Adrenal gland (tissue), 12 donors: Measurements from ENCODE around the gene ABCG1. TPM values are rescaled to one million over a fixed set of nuclear protein-coding genes. Genes with fewer than 3 reads are reported as not detected.

Source experiments
- DNase-seq, 7 donors: peaks; one replicate each; pipeline ENCODE4 v3.0.0-alpha.2; 2019 to 2020
- H3K27ac ChIP-seq, 5 donors: fragments of 200-600 bp; sonication (generic) in 4 of 5; 1 replicate in 3 of 5; 2 replicates in 2 of 5; pipeline versions ENCODE4 v1.5.1 to v1.8.0; 2016 to 2020; ENCODE audit warnings: mild to moderate bottlenecking in 1 of 5
- H3K27me3 ChIP-seq: fragments of 200-600 bp; 2 replicates; pipeline ENCODE4 v1.8.0; 2021
- H3K36me3 ChIP-seq, 2 donors: fragments of 200-600 bp; replicated peaks in 1 of 2; 1 replicate in 1 of 2; 2 replicates in 1 of 2; pipeline versions ENCODE4 v1.5.1 to v1.8.0; 2018 to 2022
- H3K4me1 ChIP-seq, 2 donors: fragments of 200-600 bp; replicated peaks in 1 of 2; 1 replicate in 1 of 2; 2 replicates in 1 of 2; pipeline versions ENCODE4 v1.5.1 to v1.8.0; 2018 to 2021
- H3K4me3 ChIP-seq, 4 donors: fragments of 200-600 bp; sonication (generic) in 3 of 4; one replicate each; pipeline ENCODE4 v1.5.1; 2016 to 2018
- H3K9me3 ChIP-seq, 3 donors: fragments of 200-600 bp; sonication (generic) in 1 of 3; replicated peaks in 1 of 3; 1 replicate in 2 of 3; 2 replicates in 1 of 3; pipeline versions ENCODE4 v1.5.1 to v1.8.0; 2016 to 2021
- POLR2A ChIP-seq, 2 donors: fragments of 450-650 bp; IDR thresholded peaks; one replicate each; pipeline ENCODE4 v1.6.1; 2017; ENCODE audit warnings: antibody characterized with exemption in 2 of 2, mild to moderate bottlenecking in 2 of 2, moderate library complexity in 1 of 2
- WGBS, 4 donors: extraction: QIAGEN DNeasy Blood & Tissue Kit in 2 of 4; methylation state at CpG; one replicate each; pipeline versions ENCODE4 v1.1.5 to v1.1.7; 2013 to 2017; 5-methylcytosine and 5-hydroxymethylcytosine counted together
- intact Hi-C, 2 donors: fragments of 100-400 bp; cut with DNase I; formaldehyde crosslinking; loops; one replicate each; pipeline versions ENCODE4 v1.14.1 to v1.15.0; 2022 to 2023
- polyA plus RNA-seq, 3 donors: library from polyadenylated mRNA; stranded (reverse); fragments of 200-250 nt in 2 of 3; fragments of 350-450 nt in 1 of 3; fragmentation: Illumina TruSeq in 1 of 3; extraction: RNeasy Lipid Tissue Mini Kit (QIAGEN cat#74804) in 1 of 3; gene quantifications; one replicate each; pipeline ENCODE4 v1.2.3, GENCODE V29; 2013 to 2014
- total RNA-seq, 9 donors: library from RNA; depleted of rRNA in 4 of 9; stranded (reverse); fragments of >200 nt in 4 of 9; fragments of 120-200 nt in 1 of 9; fragmentation: NEBNext Ultra II Directional in 1 of 9; extraction: Animal tissue kit (Norgen Biotek cat#: 25700) in 1 of 9; gene quantifications; one replicate each; pipeline versions ENCODE4 v1.1.0 to v1.2.4, GENCODE V29; 2013 to 2023
- TF ChIP-seq, protein P1 (sequence below), 6 experiments: fragments of 450-650 bp in 4 of 6; fragments of 200-600 bp in 2 of 6; sonication (generic) in 1 of 6; IDR thresholded peaks; 1 replicate in 5 of 6; 2 replicates in 1 of 6; pipeline versions ENCODE4 v1.5.1 to v1.8.0; 2016 to 2021; ENCODE audit warnings: antibody characterized with exemption in 6 of 6, mild to moderate bottlenecking in 2 of 6, moderate library complexity in 1 of 6
- donor health status: healthy with polysubstance abuse.
- donor health status: Bipolar disorder and iron deficiency.
- donor health status: DM: yes; HTN: yes; CAD: no.
- donor health status: DM: no; HTN: no; CAD: no.
- donor health status: DM: no; HTN: no; CAD: no.
- donor health status: DM: yes; HTN: yes; CAD: no.

Gene ABCG1
- total and polyA plus RNA-seq, 12 donors: 23.2 to 136 (median 67.9) TPM

DNA sequence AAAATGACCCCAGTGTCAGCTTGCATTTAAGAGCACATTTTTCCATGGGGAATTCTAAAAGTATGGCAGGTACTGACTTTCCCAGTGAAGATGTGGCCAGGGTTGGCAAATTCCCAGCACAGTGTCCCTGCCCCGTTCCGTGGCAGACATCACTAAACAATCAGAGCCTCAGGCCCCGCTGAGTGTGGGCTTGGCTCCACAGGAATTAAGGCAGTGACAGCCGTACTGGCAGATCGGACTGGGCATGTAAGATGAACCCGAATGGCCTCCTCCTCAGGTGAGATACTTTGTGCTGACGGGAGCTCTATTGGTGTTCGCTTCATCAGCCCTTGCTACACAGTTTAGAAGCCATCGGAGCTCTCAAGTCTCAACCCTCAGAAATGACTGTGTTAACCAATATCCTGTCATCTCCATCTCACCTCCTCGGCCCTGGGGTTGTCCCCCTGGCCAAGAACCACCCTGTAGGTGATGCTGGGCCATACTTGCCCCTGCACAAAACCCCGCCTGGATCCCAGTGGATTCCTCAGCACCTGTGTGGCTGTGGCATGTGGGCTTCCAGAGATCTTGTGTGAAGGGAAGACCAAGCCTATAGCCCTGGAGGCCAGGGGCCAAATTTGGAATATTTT, 29.0 kb upstream of the ABCG1 start:
- Histone ChIP-seq H3K4me3 (no peak overlapping the region), H3K36me3 (no peaks in the 10 kb centered on the region), H3K4me1 (peaks cover 0 to 6% of the 10 kb centered on the region in 2 donors), H3K9me3 (no peaks in the 10 kb centered on the region), H3K27me3 (no peaks in the 10 kb centered on the region), H3K27ac (peak overlapping the region in 1 of 5 donors; percentile 26)
- TF ChIP-seq, protein P1, sequence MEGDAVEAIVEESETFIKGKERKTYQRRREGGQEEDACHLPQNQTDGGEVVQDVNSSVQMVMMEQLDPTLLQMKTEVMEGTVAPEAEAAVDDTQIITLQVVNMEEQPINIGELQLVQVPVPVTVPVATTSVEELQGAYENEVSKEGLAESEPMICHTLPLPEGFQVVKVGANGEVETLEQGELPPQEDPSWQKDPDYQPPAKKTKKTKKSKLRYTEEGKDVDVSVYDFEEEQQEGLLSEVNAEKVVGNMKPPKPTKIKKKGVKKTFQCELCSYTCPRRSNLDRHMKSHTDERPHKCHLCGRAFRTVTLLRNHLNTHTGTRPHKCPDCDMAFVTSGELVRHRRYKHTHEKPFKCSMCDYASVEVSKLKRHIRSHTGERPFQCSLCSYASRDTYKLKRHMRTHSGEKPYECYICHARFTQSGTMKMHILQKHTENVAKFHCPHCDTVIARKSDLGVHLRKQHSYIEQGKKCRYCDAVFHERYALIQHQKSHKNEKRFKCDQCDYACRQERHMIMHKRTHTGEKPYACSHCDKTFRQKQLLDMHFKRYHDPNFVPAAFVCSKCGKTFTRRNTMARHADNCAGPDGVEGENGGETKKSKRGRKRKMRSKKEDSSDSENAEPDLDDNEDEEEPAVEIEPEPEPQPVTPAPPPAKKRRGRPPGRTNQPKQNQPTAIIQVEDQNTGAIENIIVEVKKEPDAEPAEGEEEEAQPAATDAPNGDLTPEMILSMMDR (IDR thresholded peaks at IDR 0.05): no peak
- TF ChIP-seq POLR2A (IDR thresholded peaks at IDR 0.05): no peak
- intact Hi-C loops: no loop called here
- peak in 1 of 7 donors; percentile 50 for DNase-seq
- WGBS, 4 donors: 64 to 73% (median 72%) methylated on average over 4 to 11 of the region's 11 CpGs

DNA sequence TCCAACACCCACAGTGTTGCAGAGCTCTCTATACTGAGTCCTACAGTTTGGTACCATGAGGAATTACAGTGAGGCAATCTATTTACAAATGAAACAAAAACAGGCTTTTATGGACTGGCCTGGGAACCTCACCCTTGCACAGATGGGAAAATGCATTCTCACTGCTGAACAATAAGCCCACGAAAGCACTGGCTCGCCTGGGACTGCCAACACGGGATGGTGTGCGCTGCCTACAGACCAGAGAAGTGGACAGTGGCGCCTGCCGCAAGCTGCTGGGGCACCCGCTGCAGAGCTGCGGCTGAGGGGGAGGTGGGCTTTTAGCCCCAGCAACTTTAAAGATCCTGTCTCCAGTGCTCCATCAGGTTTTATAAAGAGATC, 28.5 kb upstream of the ABCG1 start:
- WGBS, 4 donors: 90 to 96% (median 95%) methylated on average over 8 of the region's 8 CpGs
- DNase-seq: no peak
- TF ChIP-seq POLR2A (IDR thresholded peaks at IDR 0.05): no peak
- TF ChIP-seq, protein P1 (IDR thresholded peaks at IDR 0.05): no peak
- Histone ChIP-seq H3K27me3 (no peaks in the 10 kb centered on the region), H3K4me3 (no peak overlapping the region), H3K36me3 (no peaks in the 10 kb centered on the region), H3K27ac (no peak overlapping the region), H3K9me3 (no peaks in the 10 kb centered on the region), H3K4me1 (peaks cover 0 to 6% of the 10 kb centered on the region in 2 donors)
- intact Hi-C loops: no loop called here

DNA sequence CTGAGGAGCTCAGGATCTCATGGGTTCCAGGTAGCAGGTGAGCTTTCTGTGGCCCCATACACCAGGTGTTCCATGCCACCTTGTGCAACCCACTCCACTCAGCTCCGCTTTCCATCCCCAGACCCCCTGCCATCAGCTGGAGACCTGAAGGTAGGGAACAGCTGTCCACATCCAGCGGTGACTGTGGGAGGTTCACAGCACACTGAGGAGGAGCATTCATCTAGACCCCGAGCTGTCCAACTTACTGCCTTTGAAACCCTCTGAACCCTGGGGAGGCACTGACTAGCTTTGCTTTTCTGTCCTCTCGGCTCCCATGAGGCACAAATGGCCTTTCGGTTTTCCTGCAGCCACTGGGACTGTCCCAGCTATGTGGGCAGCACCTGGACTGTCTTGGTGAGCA, 27.9 kb upstream of the ABCG1 start:
- intact Hi-C loops: no loop called here
- Histone ChIP-seq H3K27ac (no peak overlapping the region), H3K4me1 (peaks cover 0 to 6% of the 10 kb centered on the region in 2 donors), H3K4me3 (no peak overlapping the region), H3K36me3 (no peaks in the 10 kb centered on the region), H3K9me3 (no peaks in the 10 kb centered on the region), H3K27me3 (no peaks in the 10 kb centered on the region)
- peak in 1 of 7 donors; percentile 33 for DNase-seq
- 87 to 97% (median 90%) methylated on average over 5 of the region's 5 CpGs for WGBS, 4 donors
- TF ChIP-seq, protein P1 (IDR thresholded peaks at IDR 0.05): no peak
- no peak for TF ChIP-seq POLR2A (IDR thresholded peaks at IDR 0.05)

DNA sequence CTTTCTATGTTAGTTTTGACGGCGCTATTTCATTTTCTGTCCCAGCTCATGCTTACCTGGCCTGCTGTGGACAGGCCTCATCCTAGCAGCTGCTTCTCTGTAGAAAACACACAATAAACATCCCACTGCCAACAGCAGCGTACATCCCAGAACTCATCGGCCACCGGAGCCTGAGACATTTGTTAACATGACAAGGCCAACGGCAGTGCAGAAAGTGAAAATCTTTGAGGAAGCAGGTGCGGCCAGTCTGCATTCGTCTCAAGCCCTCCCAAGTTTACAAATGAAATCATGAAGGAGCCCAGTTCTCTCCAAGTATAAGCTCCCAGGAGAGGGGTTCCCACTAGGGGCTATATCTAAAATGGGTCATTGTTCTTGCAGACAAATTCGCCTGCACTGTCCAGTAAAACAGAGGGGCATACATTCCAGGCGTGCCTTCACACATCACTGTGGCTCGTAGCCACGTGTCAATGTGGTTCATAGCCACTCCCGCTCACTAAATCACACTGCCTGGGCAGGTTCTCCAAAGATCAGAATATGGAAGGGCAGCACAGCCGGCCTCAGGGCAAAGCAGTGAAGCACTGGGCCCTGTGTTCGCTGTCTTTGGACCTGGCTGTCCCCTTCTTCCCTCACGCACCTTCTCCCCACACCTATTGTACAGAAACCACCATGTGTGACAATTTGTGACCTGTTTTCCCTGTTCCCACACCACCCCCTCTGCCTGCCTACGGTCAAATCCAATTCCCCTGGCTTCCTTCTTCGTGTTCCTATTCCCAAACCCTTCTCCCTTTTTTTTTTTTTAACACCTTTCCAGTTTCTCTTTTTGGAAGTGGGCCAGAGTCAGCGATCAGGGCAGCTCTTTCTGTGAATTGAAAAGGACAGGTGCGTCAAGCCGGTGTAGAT, 27.0 kb upstream of the ABCG1 start:
- no peaks in the 10 kb centered on the region for H3K27me3 ChIP-seq
- H3K4me3 ChIP-seq: no peak overlapping the region
- 67 to 81% (median 75%) methylated on average over 17 to 21 of the region's 21 CpGs for WGBS, 4 donors
- no peak overlapping the region for H3K27ac ChIP-seq
- H3K9me3 ChIP-seq: no peaks in the 10 kb centered on the region
- intact Hi-C loops: no loop called here
- no peak for TF ChIP-seq POLR2A (IDR thresholded peaks at IDR 0.05)
- TF ChIP-seq, protein P1 (IDR thresholded peaks at IDR 0.05): no peak
- H3K36me3 ChIP-seq: no peaks in the 10 kb centered on the region
- peaks cover 0 to 6% of the 10 kb centered on the region in 2 donors for H3K4me1 ChIP-seq
- DNase-seq: peak in 1 of 7 donors; percentile 33
